Thyroid gland (tissue), 4 donors: Measurements from ENCODE around the gene LETM1.

Experiments
- POLR2A ChIP-seq, 2 donors: fragments of 450-650 bp; IDR thresholded peaks; one replicate each; pipeline ENCODE4 v1.6.1; 2017; ENCODE audit warnings: antibody characterized with exemption in 2 of 2, mild to moderate bottlenecking in 2 of 2, moderate library complexity in 1 of 2
- TF ChIP-seq, protein P1 (sequence below), 6 experiments: fragments of 200-600 bp in 3 of 6; fragments of 450-650 bp in 3 of 6; sonication (generic) in 3 of 6; IDR thresholded peaks; one replicate each; pipeline ENCODE4 v1.5.1; 2016 to 2019; ENCODE audit warnings: antibody characterized with exemption in 6 of 6, mild to moderate bottlenecking in 2 of 6, inconsistent platforms in 1 of 6, moderate library complexity in 1 of 6

DNA sequence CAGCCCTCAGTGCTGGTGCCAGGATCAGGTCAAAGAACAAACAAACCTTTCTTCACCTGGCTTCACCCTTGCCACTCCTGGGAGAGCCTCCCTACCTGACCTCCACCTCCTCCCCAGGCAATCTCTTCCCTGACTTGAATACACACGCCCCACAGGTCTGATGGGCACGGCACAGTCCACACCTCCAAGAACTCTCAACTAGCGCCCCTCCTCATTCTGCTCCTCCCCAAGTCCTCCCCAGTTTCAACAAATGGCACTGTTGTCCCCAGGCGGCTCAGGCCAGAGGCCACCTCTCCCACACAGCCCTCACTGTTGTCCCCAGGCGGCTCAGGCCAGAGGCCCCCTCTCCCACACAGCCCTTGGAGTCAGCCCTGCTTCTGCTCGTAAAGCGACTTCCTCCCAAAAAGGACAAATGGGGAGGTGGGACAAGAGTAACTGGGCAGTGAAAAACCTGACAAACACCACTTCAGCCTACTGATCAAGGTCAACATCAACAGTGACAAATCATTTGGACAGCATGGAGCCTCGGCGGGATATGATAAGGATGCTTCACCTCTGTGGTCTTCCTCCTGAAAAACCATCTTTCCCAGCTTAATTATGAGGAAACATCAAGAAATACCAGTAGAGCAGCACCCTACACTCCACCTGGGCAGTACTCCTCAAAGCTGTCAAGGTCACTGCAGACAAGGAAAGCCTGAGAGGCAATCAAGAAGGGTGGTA, 2.9 kb downstream of the LETM1 start:
- TF ChIP-seq POLR2A (IDR thresholded peaks at IDR 0.05), result no peak
- TF ChIP-seq, protein P1, sequence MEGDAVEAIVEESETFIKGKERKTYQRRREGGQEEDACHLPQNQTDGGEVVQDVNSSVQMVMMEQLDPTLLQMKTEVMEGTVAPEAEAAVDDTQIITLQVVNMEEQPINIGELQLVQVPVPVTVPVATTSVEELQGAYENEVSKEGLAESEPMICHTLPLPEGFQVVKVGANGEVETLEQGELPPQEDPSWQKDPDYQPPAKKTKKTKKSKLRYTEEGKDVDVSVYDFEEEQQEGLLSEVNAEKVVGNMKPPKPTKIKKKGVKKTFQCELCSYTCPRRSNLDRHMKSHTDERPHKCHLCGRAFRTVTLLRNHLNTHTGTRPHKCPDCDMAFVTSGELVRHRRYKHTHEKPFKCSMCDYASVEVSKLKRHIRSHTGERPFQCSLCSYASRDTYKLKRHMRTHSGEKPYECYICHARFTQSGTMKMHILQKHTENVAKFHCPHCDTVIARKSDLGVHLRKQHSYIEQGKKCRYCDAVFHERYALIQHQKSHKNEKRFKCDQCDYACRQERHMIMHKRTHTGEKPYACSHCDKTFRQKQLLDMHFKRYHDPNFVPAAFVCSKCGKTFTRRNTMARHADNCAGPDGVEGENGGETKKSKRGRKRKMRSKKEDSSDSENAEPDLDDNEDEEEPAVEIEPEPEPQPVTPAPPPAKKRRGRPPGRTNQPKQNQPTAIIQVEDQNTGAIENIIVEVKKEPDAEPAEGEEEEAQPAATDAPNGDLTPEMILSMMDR (IDR thresholded peaks at IDR 0.05), result no peak
